AG08396 (cell line): ENCODE results near the gene KLLN.
"Not testable (repeated sequence)": the region's sequence is repeated elsewhere in the genome, so short reads cannot be mapped to it uniquely, and the experiment has no call there.

Experiments used
- DNase-seq: peaks from one replicate; pipeline ENCODE4 v3.0.0; 2012; ENCODE audit warnings: low spot score, mixed read lengths

KLLN gene

DNA sequence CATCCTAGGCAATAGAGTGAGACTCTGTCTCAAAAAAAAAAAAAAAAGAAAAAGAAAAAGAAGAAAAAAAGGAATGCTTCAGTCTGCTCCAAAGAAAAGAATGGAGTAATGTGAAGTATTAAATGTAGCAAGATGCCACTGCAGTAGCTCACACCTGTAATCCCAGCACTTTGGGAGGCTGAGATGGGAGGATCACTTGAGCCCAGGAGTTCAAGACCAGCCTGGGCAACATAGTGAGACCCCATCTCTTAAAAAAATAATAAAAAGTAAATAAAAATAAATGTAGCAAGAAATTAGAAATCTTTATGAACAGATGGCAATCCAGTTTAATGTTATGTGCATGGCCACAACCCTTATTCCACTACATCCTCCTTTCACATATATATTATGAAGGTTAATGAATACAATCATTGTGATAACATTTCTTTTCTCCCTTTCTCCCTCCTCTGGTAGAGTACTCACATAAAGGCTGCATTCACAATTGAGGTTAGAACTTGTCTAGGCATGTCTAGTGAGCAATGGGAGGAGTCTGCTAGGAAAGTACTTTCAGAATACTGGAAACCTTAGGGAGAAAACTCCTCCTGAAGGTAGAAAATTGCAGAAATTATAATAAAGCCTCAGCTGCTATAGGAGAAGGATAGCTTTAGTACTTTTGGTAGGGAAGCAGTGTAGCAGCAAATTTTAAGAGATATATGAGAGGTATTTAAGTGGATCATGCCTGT is 20.4 kb downstream of the KLLN start:
- DNase-seq, result peak; percentile 16

DNA sequence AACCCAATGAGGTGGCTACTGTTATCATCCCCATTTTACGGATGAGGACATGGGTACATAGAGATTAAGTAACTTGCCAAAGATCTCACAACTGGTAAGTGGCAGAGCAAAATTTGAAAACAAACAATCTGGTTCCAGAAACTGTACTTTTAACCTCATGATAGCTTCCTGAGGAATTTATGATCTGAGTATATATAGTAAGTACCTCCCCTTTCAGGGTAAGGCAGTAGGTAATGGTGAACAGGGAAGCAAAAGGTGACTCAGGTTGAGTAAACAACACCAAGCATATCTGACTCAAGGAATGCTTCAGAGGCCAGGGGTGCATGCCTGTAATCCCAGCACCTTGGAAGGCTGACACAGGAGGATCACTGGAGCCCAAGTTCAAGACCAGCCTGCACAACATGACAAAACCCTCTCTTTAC is 21.1 kb downstream of the KLLN start:
- DNase-seq, result no peak

DNA sequence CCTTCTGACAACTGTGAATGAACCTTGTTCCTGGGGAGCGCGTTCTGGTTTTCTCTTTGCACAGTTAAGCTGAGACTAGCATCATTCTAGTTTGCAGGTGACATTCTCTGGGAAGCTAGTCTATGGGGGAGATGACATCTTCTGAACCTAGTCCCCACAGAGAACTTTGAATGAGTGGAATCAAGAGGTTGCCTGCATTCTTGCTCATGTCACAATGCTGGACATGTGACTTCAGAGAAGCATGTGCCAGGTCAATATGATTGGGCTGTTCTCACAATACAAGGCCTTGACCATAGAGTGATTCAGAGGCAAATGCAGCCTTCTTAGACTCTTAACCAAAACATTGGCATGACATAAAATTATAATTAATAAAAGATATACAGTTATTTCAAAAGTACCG is 22.1 kb downstream of the KLLN start:
- no peak for DNase-seq

DNA sequence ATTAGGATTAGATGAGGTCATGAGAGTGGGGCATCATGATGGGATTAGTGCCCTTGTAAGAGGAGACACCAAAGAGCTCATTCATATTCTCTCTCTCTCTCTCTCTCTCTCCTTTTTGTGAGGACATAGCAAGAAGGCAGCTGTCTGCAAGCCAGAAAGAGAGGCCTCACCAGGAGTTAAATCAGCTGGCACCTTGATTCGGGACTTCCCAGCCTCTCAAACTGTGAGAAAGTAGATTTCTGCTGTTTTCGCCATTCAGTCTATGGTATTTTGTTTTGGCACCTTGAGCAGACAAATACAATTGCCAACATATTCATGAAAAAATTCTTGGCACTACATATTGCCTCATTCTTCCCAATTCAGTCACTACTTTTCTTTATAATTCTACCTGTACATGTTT is 24.7 kb downstream of the KLLN start:
- no peak for DNase-seq

DNA sequence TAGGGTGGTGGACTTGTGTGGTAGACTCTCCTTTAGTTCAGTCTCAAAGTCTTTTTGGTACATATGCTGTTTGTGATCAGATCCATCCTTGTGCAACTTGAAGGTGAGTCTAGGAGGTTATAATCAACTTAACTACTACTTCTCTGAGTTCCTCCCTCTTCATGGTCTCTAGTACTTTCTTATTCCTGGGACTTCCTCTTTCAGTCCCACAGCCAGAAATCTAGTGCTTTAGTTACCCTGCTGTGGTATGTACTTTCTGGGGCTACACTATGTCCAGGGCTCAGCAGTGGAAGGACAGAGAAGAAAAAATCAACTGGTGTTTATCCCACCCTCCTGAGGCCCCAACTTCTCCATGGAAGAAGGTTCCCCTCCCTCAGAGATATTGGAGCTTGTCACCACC is 25.9 kb downstream of the KLLN start:
- DNase-seq, result no peak

DNA sequence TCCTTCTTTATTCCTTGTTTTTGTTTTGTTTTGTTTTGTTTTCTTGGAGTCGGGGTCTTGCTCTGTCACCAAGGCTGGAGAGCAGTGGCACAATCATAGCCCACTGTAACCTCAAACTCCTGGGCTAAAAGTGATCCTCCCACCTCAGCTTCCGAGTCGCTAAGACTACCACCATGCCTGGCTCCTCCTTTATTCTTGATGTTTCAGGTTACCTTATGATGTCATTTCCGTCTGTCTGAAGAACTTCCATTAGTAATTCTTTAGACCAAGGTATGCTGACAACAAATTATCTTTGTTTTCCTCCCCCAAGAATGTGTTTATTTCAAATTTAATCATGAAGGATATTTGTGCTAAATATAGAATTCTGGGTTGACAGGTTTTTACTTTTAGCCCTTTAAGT is 27.2 kb downstream of the KLLN start:
- no peak for DNase-seq

DNA sequence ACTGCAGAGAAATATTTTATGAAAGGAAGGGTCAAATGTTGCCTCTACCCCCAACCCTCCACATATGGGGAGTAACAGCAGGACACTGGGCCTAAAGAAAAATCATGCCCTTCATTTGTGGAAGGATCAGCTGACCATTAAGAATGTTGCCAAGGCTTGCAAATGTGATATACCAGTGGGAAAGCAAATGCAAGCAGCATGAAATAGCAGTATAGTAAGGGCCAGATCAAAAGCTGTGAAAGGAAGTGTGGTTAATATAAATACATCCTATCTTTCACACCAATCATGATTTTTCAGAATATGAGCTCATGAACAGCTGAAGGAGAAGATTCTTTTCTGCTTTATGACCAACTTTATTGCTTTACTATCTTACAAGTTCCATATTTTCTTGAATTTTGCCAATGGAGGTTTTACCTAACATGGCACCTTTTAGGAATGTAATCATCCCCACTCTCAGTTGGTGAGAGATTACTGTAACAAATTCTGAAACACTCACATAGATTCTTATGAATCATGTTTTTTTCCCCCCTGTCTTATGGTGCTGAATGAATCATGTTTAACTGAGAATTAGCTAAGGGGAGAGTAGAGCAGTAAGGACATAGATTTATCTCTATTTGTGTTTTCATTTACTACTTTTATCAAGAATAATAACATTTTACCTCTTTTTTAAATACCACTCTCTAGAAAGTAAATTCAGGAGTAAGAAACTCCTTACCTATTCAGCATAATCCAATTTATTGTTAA is 33.2 kb downstream of the KLLN start:
- DNase-seq, result no peak

DNA sequence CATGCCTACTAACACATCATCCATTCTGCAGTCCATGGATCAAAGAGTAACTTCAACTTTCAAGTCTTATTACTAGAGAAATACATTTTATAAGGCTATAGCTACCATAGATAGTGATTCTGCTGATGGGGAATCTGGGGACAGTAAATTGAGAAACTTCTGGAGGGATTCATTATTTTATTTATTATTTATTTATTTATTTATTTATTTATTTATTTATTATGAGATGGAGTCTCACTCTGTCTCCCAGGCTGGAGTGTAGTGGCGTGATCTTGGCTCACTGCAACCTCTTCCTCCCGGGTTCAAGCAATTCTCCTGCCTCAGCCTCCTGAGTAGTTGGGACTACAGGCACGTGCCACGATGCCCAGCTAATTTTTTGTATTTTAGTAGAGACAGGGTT is 34.3 kb downstream of the KLLN start:
- DNase-seq, result not testable (repeated sequence)

DNA sequence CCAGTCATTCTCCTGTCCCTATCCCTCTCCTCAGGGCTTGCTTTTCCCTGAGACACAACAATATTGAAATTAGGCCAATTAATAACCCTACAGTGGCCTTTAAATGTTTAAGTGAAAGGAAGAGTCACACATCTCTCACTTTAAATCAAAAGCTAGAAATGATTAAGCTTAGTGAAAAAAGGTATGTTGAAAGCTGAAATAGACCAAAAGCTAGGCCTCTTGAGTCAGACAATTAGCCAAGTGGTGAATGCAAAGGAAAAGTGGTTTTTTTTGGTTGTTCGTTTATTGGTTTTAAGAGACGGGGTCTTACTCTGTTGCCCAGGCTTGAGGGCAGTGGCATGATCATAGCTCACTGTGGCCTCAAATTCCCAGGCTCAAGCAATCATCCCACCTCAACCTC is 35.7 kb downstream of the KLLN start:
- DNase-seq, result no peak

DNA sequence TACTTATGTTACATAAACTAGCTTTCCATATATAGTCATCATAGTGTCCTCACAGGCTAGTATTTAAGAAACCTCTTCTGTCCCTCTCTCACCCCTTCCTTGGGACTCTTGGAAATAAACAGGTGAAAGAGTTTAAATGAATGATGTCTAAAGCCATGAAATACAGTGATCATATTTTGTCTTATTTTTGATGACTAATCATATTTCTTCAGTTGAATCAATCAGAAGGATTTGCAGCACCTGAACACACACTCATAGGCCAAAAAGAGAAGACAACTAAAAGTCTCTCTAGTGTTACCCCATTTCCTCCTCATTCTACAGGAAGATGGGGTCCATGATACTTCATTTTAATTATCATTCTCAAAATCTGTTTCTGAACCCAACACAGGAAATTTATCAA is 36.7 kb downstream of the KLLN start:
- DNase-seq, result no peak

DNA sequence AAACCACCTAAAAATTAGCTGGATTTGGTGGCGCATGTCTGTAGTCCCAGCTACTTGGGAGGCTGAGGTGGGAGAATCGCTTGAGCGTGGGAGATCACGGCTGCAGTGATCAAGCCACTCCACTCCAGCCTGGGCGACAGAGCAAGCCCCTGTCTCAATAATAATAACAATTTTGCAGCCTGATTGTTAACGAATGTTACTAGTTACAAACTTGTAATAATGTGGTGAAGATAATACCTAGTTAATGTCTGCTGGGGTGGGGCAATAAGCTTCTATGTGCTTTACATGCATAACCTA is 44.1 kb downstream of the KLLN start:
- DNase-seq, result no peak

DNA sequence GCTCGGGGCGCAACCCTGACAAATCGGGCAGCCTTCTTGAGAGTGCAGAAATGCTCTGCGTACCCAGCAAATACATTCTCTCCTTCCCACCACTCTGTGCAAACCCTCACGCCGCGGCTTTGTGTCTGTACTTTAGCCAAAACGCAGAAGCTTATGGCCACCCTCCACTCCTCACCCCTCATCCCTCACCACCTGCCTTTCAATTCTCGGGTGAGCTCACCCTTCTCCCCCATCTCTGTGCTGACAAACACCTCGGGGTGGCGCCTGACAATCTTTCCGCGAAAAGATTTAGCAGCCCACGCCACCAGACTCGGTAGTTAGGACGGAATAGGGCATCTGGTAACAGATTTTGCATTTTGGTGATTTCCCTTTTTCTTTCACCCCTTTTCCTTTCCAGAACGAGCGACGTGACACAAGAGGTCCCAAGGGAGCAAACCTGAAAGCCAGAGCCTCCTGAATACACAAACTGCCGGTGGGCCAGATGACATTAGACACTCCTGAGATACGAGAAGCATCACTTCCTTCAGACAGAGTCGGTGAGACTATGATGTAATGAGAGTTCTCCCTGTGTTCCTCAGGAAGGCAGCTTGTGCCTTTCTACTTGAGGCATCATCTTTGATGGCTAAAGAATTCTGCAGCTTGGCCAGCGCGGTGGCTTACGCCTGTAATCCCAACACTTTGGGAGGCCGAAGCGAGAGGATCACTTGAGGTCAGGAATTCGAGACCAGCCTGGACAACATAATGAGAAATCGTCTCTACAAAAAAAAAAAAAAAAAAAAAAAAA is 44.6 kb downstream of the KLLN start:
- DNase-seq, result peak; percentile 7

DNA sequence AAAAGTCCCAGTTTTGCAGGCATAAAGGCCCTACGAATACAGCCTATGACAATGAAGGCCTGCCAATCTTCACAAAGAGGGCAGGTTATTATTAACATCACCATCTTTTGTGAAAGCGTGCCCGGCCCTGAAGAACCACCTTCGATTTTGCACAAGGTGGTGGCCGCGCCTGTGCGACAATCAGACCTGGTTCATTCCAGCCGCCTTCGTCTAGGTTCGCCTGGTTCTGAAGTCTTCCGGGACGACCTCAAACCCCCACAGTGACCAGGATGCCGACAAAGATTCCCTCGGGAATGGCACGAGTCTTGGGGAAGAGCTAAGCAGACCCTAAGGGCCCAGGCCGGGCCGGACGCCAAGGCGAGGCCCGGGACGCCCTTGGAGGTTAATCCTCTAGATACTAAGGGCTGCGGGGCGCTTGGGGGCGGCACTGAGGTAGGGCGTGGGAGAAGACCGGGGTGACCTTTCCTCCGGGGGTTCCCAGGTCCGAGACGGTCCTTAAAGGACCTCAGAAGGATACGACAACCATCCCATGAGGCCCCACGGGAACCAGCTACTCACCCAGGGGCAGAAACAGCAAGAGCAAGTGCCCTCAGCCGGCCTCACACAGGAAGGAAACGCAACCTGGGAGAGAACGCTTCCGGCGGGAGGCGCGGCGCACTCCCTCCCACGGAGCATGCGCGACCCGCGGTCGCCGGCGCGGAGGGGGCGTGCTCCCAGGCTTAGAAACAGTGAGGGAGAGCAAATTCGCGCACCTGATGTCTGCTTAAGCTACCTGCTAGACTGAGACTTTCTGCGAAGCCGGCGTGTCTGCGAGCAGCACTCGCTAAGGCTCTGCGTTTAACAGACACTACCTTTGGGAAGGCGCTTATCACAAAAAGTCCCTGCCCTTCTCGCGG is 45.5 kb downstream of the KLLN start, which contains the start of gene ATAD1:
Gene ATAD1, minus strand, starts transcription at position 618 of the 896 bp plus-strand sequence. CDS start 3,627 bp downstream, outside the sequence.
- peak; percentile 92 for DNase-seq

DNA sequence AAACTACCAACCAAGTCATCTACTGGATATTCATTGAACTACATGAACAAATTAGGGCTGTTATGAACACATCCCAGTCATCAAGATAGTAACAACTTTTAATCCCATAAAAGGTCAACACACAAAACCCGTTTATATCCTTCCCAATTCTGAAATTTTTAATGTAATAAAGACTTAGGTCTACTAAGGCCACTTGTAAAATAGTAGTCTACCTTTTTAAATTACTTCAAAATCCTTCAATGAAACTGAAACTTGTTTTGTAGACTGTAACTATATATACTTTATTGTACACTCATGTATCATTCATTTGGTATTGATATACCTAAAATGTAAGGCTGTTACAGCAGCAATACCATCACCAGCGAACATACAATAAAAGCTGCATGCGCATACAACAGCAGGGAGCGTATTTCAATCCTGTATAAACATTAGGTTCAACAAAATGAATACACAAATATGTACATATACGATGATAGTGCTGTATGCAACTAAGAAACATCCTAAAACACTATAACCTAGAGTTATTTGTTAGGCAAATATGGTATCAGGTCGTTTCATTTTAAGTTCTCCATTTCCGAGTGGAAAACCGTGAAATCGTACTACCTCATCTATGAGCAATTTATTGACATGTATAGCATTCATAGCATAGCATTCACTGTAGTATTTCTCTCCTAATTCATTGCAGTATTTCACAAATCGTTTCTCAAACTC is 46.3 kb downstream of the KLLN start:
- no peak for DNase-seq

DNA sequence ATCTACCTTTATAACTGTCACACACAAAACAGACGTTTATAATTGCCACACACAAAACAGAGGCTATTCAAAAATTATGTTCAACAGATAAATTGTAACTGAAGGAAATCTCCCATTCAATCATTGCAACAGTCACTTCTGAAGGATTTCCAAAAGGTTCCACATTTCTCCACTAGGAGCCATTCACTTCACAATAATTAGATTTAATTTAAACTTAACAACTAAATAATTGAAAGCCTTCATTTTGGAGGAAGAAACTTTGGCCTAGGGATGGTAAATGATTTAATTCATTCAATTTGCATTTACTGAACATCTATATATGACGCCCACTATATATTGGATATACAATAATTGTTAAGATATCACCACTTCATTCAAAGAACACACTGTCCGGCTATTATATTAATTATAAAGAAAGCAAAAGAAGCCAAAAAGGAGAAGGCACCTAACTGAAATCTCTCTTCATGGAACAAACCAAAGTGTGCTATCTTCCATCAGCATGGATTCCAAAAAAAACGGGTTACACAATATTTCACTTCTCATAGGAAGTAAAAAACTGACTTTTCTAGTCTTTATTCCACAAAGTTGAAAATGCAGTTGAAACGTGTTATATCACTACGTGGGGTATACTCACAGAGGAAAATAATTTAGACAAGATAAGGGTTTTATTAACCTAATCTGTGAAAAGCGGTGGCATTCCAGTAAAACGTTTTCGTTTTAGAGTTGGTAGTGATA is 47.0 kb downstream of the KLLN start:
- no peak for DNase-seq
